Fibroblast of skin of left biceps (primary cell): ENCODE data around the gene SPANXN1.
"Not testable (repeated sequence)": the region's sequence is repeated elsewhere in the genome, so short reads cannot be mapped to it uniquely, and the experiment has no call there.

Experiments
- DNase-seq, 2 experiments: peaks; one replicate each; pipeline ENCODE4 v3.0.0-alpha.2; 2013; ENCODE audit warnings: low read depth in 2 of 2

Gene SPANXN1, protein sequence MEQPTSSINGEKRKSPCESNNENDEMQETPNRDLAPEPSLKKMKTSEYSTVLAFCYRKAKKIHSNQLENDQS

DNA sequence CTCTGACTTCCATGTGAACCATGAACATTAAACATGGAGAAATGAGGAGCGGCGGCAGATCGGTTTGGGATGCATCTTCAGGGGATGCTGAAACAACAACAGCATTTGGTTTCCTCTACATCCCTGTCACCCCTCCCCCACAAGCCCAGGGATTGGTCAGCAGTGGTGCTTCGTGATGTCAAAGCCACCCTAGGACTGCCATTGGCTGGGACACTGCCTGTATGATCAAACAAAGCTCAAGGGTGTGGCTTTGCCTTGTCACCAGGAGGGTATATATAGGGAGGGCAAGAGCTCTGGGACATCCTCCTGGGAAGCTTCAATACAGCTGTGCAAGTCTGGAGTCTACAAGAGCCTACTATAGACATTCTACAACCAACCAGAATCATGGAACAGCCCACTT is at the start of gene SPANXN1:
SPANXN1 (plus strand) TSS at position 301 of the 400 bp plus-strand sequence; CDS start at position 385, 84 bp downstream.
- not testable (repeated sequence) for DNase-seq

DNA sequence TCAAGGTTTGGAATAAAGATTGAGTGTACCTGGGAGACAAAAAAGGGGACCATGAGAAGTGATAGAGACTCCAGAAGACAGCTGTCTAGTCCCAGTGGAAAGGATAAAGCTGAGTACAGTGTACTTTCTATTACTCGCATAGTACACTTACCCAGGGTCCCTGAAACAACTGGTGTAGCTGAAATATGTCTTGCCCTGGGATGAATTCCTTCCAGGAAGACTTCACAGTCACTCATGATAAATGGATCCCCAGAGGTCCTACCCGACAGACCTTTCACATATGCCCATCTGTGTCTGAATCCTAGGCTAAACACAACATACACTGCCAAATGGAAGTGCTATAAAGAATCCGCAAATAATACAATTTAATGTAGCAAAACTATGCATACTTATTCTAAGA is 48.2 kb upstream of the SPANXN1 start:
- no peak for DNase-seq

DNA sequence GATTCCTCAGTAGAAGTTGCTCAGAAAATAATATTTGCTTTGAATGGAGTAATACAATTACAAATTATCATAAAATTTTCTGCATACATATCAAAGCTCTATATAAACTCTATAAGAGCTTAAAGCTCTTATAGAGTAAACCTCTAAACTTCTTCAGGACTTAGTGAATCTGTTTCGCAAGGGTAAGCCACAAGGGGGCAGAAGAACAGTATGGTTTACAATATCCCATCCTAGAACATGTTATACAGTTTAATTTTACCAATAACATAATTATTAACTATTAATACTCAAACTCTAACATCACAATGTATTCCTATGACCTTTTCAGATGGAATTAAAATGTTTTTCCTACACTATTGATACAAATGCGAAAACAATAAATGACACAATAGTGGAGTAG is 33.8 kb upstream of the SPANXN1 start:
- DNase-seq = no peak

DNA sequence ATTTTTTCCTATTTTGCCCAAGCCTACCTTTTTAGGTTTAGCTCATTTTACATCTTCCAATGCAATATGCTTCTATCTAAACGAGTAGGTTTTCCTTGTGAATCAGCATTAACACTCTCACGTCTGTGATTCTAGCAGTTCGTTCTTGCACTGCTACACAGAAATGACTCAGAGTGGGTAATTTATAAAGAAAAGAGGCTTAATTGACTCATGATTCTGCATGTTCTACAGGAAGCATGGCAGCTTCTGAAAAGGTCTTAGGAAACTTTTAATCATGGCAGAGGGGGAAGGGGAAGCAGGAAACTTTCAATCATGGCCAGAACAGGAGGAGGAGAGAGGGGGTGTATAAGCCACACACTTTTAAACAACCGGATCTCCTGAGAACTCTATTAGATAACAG is 44.9 kb downstream of the SPANXN1 start:
- DNase-seq = no peak
